H1 (cell line): ENCODE measurements around the gene TGFA.

Experiments
- BACH1 ChIP-seq: IDR thresholded peaks from 2 replicates; pipeline ENCODE4 v1.6.1; 2012; ENCODE audit warnings: low read length, improper control_type of control experiment
- CEBPB ChIP-seq: IDR thresholded peaks from 2 replicates; pipeline ENCODE4 v1.6.1; 2012; ENCODE audit warnings: low read depth, low read length
- CHD1 ChIP-seq: IDR thresholded peaks from 2 replicates; pipeline ENCODE4 v1.6.1; 2012; ENCODE audit warnings: low read depth, low read length, improper control_type of control experiment
- CTCF ChIP-seq, 3 experiments: IDR thresholded peaks; 1 replicate in 2 of 3; 2 replicates in 1 of 3; pipeline versions ENCODE4 v1.5.1 to v1.6.1; 2011; ENCODE audit warnings: low read length in 3 of 3, mild to moderate bottlenecking in 3 of 3, inconsistent platforms in 2 of 3, low read depth in 1 of 3, moderate library complexity in 1 of 3; ENCODE audit not compliant: insufficient read depth in 1 of 3; ENCODE audit errors: control extremely low read depth in 1 of 3
- E2F6 ChIP-seq: IDR thresholded peaks from 2 replicates; pipeline ENCODE4 v1.6.1; 2012; ENCODE audit warnings: inconsistent platforms
- EZH2 ChIP-seq: fragments of 200-600 bp; sonication (generic); IDR thresholded peaks from 2 replicates; pipeline ENCODE4 v1.7.1; 2012; ENCODE audit warnings: low read depth, mild to moderate bottlenecking, moderate library complexity, low read length, inconsistent platforms; ENCODE audit not compliant: severe bottlenecking
- JUND ChIP-seq: IDR thresholded peaks from 2 replicates; pipeline ENCODE4 v1.6.1; 2011; ENCODE audit warnings: mild to moderate bottlenecking, improper control_type of control experiment, low read length
- NRF1 ChIP-seq: IDR thresholded peaks from 2 replicates; pipeline ENCODE4 v1.6.1; 2011; ENCODE audit warnings: mild to moderate bottlenecking, low read depth, low read length, improper control_type of control experiment
- POLR2AphosphoS5 ChIP-seq: IDR thresholded peaks from 2 replicates; pipeline ENCODE4 v1.6.1; 2011; ENCODE audit warnings: low read depth, low read length
- RNF2 ChIP-seq: fragments of 200-900, 300-1000 bp; sonication (generic); IDR thresholded peaks from 2 replicates; pipeline ENCODE4 v1.7.1; 2016; ENCODE audit warnings: borderline replicate concordance, low read depth, mild to moderate bottlenecking, antibody characterized with exemption, low read length; ENCODE audit not compliant: poor library complexity, severe bottlenecking; ENCODE audit errors: missing control alignments
- SIN3A ChIP-seq, 2 experiments: IDR thresholded peaks in 1 of 2; conservative IDR thresholded peaks in 1 of 2; 2 replicates each; pipeline ENCODE4 v1.6.1; 2011 to 2012; ENCODE audit warnings: low read length in 2 of 2, improper control_type of control experiment in 1 of 2, low read depth in 1 of 2, mild to moderate bottlenecking in 1 of 2
- SP2 ChIP-seq: IDR thresholded peaks from 2 replicates; pipeline ENCODE4 v1.6.1; 2012; ENCODE audit warnings: mild to moderate bottlenecking, low read length, inconsistent platforms
- TAF1 ChIP-seq: IDR thresholded peaks from 2 replicates; pipeline ENCODE4 v1.6.1; 2011; ENCODE audit warnings: mild to moderate bottlenecking, low read depth, low read length
- USF2 ChIP-seq: IDR thresholded peaks from 2 replicates; pipeline ENCODE4 v1.6.1; 2011; ENCODE audit warnings: low read length, improper control_type of control experiment

- no peak for TF ChIP-seq RNF2
- TF ChIP-seq SP2: no peak
- TF ChIP-seq POLR2AphosphoS5: no peak
- no peak for TF ChIP-seq EZH2
- TF ChIP-seq CTCF (IDR thresholded peaks at IDR 0.05; ENCODE audit: control extremely low read depth in 1 of 3, insufficient read depth in 1 of 3, low read depth in 1 of 3, low read length in 3 of 3): no peak
- TF ChIP-seq TAF1: no peak
- no peak for TF ChIP-seq USF2
- no peak for TF ChIP-seq BACH1
- no peak for TF ChIP-seq E2F6
- no peak for TF ChIP-seq NRF1
- no peak for TF ChIP-seq CHD1
- no peak for TF ChIP-seq CEBPB
- no peak for TF ChIP-seq JUND
- TF ChIP-seq SIN3A (conservative IDR thresholded peaks at IDR 0.05 in 1 of 2, IDR thresholded peaks at IDR 0.05 in 1 of 2; ENCODE audit: low read depth in 1 of 2, low read length in 2 of 2): no peak
Measured at GRCh38 chr2:70565039-70565731, 11.6 kb upstream of the TGFA start.
